GM21381 (cell line): ENCODE data around the gene ABCC4.

Experiments
- ATAC-seq: cut with Tn5 transposase; IDR thresholded peaks from one replicate; pipeline ENCODE4 v1.9.1; 2021; ENCODE audit warnings: mild to moderate bottlenecking, moderate library complexity; ENCODE audit not compliant: unreplicated experiment

ABCC4 gene

GRCh38 chr13:95121516-95121915 is 179.7 kb downstream of the ABCC4 start:
- no peak for ATAC-seq

DNA sequence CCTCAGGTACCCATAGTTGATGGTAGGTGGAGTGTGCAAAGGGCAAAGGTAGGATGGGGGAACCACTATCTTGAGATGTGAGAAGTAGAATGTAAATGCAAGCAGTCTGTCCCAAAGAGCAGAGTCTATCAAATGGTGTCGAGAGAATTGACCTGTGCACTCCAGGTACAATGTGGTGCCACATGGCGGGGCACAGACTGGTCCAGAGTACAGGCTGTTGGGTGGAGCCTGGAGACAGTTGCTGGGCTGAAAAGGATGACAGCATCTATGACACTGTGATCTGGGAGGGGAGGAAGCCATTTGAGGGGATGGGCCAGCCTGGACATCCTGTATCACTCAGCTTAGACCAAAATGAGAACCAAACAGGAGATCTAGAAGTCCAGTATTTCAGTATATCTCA is 180.6 kb downstream of the ABCC4 start:
- ATAC-seq: no peak

GRCh38 chr13:95118541-95119324 is 182.5 kb downstream of the ABCC4 start:
- ATAC-seq: no peak

DNA sequence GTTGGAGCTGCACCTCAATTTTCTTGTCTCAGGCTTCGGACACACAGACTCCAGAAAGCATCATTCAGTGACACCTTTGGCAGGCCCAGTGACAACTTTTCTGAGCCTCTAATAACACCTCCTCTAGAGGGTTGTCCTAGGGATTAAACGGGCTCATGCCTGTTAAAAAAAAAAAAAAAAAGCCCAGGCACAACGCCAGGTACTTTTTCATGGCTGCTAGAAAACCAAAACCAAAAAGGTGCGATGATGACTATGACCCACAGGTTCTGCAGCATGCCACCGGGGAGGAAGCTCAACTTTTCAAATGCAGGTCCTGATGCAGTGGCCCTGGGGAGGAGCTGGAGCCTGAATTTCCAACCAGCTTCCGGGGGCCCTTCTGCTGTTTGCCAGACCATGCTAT is 184.2 kb downstream of the ABCC4 start:
- ATAC-seq: no peak

DNA sequence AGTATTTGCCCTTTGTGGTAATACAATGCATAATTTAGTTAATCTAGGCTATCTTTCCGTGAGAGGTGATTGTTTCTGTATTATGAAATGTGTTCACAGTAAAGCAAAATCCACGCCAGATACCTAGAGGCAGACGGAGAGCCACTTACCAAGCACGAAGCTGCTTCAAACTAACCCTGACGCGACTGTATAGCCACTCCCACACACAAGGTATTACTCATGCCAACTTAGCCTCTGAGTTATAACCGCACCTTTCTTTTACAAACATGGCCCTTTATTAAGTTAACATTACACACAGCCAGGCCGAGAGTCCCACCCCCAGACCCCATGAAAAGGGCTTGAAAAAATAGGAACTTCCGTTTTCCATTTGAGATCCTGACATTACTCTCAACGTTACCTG is 185.7 kb downstream of the ABCC4 start:
- no peak for ATAC-seq

DNA sequence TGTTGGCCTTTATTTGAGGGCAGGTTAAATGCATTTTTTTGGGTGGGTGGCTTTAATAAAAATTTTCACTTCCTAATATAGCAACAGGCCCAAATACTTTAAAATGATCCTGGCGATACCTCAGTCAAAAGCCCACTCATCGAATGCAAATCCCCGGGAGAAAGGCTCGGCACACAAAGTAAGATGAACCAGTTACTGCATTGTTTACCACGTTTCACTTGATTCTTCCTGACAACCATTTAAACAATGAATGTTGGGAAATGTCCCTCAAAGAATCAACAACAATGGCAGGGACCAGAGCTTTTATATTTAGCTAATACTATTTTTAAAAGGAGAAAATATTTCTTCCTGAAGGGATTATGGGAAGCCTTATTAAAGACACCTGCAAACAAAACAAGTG is 187.7 kb downstream of the ABCC4 start:
- no peak for ATAC-seq

GRCh38 chr13:95112883-95113282 is 188.4 kb downstream of the ABCC4 start:
- ATAC-seq: no peak

- ATAC-seq: no peak
Measured at GRCh38 chr13:95111608-95112007, 189.6 kb downstream of the ABCC4 start.

DNA sequence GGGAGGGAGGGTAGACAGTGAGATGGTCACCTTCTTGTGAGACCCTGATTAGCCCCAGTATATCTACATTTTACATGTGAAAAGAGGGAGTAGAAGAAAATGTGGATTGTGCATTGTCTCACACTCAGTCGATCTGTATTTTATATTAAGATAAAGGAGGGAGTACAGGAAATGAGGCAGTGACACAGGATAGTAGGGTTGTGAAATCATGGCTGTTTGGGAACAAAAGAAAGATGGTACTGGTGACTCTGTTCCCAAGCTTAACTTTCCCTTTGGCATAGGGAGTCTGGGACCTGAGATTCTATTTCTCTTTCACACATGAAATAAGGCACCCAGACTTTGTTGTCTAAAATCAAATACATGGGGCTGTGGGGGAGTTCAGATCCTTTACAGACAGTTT is 194.7 kb downstream of the ABCC4 start:
- no peak for ATAC-seq

GRCh38 chr13:95100525-95101433 is 200.5 kb downstream of the ABCC4 start:
- no peak for ATAC-seq

DNA sequence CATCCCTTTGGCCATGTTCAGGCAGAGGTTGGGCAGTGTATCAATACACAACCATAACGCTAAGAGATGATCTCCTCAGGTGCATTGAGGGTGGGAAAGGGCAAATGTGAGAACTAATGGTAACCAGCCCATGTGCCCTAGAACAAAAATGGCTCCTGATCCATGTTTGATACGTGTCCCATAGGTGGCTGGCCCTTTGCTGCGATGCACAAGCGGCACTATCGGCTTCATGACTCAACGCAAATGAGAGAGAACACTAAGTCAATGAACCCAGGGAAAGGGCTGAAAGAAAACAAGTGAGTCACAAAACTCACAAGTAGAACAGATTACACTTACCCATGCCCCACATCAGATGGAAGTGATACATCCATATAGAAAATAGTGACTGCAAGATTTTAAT is 201.7 kb downstream of the ABCC4 start:
- no peak for ATAC-seq

DNA sequence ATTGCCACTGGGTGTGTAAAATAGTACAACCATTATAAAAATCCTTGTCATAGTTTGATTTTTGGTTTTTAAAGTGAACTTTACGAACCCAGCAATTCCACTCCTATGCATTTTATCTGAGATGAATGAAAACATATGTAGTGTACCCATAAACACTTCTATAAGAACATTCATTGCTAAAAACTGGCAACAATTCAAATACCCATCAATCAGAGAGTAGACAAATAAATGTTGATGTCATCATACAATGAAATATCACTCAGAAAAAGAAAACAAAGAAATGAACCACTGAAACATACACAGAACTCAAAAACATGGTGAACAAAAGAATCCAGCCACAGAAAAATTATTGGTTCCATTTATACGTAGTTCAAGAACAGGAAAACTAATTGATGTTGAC is 202.3 kb downstream of the ABCC4 start:
- ATAC-seq: no peak

- no peak for ATAC-seq
Measured at GRCh38 chr13:95091755-95092154, 209.5 kb downstream of the ABCC4 start.

DNA sequence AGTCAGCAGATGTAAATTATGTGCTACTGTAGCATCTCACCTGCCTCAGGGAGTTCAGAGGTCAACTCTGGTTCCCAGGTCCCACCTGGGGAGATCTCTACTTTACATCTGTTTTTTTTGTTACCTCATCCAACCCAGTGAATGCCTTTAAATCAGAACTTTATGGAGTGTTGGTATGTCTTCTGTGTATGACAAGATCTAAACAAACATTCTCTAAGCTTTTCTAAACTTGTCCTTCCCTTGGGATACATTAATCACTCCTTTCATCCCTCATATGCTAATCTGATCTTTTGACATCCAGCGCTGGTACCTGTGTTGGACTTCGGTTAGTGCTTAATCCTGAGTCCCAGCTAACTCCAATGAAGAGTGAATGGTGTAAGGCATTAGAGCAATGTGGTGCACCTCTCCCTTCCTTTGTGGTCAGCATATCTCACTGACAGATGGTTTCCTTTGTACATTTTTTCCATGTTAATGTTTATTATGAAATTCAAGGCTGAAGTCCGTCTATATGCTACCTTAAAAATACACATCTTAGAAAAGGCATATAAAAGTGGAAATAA is 213.4 kb downstream of the ABCC4 start:
- ATAC-seq: no peak

GRCh38 chr13:95086761-95087160 is 214.5 kb downstream of the ABCC4 start:
- no peak for ATAC-seq

DNA sequence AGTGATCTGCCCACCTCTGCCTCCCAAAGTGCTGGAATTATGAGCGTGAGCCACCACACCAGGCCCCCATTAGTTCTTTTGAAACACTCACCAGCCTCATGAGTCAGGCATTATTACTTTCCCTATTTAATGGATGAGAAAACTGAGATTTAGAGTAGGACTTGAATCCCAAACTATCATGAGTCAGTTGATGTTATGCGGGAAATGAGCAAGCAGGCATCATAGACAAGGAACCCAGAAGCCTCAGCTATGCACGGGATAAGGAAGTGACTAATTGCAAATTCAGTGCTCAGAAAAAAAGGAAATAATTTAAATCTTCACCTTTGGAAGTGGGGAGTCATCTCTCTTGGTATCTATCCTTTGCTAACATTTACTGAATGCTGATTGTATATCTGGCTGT is 217.5 kb downstream of the ABCC4 start:
- no peak for ATAC-seq

DNA sequence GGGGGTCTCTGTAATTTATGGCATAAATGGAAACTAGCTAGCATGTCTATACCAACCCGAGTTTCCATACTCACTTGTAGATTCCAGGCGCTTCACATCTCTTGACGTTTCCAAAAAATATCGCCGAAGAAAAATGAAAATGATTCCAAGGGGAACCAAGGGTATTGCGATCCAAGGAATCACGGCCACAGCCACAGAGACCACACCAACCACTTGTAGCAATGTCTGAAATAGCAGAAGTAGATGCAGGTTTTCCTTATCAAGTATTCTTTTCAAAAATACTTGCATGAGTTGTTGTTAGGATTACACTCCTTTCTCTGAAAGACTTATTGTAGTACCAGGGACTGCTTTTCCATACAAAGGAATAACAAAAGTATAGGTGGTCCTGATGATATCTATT is 218.2 kb downstream of the ABCC4 start:
- ATAC-seq: no peak

DNA sequence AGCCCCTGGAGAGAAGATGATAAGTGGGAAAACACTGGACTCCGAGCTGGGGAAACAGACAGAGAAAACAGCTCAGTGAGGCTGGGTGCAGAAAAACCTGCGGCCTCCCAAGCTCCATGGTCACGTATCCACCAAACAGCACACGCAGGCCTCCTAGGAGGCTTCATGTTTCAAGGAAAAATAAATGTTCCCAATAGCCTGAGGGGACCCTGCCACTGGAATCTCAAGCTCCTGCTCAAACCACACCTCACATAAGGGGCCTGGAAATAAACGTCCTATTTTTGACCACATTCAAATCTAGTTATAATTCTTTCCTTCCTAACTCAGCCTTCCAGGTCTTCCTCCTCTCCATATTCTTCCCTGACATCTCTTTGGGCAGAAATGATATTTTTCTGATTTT is 225.7 kb downstream of the ABCC4 start:
- ATAC-seq: no peak

DNA sequence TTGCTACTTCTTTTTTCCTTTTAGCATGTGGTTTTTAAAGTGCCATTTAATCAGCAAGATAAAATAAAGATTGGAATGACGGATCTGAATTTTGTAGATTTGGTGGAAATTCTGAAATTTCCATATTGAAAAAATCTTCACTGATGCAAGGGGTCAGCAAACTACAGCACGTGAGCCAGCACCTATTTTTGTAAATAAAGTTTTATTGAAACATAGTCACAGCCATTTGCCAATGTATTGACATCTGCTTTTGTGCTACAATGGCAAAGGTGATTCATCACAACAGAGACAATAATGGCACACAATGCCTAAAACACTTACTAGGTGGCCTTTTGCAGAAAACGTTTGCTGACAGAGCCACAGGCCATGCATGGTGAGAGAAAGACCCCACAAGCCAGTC is 226.4 kb downstream of the ABCC4 start:
- no peak for ATAC-seq

DNA sequence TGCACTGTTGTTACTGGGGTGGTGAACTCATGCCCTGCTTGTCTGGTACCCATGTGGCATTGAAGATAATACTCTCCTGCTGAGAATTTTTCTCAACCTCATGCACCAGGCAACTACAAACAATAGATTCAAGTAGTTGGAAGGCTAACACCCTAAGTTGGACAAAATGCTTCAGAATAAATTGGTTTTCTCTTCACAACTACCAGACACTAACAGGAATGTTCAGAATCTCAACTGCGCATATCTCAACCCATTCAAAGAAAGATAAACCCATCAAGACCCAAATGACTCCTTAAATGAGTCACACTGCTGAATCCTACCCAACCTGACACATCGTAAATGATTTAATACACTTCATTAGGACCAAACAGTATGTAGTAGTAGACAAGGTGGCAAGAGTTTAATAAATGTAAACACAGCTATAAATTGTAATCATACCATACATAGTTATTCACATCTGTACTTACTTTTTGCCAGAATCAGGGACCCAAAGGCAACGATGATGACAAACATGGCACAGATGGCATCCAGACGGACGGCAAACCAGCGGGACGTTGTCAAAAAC is 227.4 kb downstream of the ABCC4 start:
- no peak for ATAC-seq

DNA sequence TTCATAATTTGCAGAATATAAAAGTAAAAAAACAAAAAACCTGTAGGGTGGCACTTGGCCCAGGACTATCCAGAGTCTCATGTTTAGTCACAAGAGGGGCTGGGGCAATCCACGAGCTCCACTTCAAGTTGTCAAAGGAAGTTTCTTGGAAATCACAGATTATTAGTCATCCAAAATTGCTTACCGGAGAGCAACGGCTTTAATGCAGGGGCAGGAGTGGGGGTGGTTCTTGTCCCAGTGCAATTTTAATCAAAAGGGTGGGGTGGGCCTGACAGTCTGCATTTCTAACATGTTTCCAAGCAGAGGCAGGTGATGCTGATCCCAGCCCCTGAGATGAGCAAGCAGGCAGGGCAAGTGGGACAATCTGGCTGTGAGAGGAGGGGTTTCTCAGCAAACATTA is 233.9 kb downstream of the ABCC4 start:
- no peak for ATAC-seq
